Hippocampal formation (tissue), 2 donors: ENCODE results near the gene RPL12.
"Not testable (repeated sequence)": the region's sequence is repeated elsewhere in the genome, so short reads cannot be mapped to it uniquely, and the experiment has no call there.

Experiments
- DNase-seq, 2 donors: peaks; one replicate each; lab custom pipeline; 2025; lab: John Stamatoyannopoulos, UW

The RPL12 gene

DNA sequence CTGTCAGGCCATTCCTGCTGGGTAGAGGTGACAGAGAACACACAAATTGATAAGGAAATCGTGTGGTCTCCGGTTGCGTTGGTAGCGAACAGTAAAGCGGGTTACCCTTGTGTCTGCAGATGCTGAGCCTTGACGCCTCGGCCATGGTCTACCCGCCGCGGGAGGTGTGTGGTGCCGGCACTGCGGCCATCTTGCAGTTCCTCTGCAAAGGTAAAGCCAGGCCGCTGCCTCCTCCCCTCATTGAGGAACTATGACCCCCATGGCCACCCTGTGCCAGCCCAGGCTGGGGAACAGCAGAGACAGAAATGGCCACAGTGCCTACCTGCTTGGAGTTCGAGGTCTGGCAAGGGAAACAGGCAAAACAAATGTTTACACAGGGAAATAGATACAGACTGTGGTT is 16.4 kb upstream of the RPL12 start:
- DNase-seq: no peak

DNA sequence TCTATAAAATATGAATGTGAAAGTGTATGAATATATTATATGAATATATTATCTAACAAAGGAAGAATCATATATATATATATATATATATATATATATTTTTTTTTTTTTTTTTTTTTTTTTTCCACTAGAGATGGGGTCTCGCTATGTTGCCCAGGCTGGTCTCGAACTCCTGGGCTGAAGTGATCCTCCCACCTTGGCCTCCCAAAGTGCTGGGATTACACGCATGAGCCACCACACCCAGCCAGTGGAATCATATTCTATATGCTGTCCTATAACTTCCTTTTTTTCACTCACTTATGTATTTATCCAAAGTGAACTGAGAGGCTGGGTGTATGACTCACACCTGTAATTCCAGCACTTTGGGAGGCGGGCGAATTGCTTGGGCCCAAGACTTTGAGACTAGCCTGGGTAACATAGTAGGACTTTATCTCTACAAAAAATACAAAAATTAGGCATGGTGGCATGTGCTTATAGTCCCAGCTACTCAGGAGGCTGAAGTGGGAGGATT is 15.3 kb upstream of the RPL12 start:
- DNase-seq: not testable (repeated sequence)

GRCh38 chr9:127463911-127464310 is 12.7 kb upstream of the RPL12 start:
- DNase-seq: no peak

- DNase-seq: no peak
These were observed 12.2 kb upstream of the RPL12 start for GRCh38 chr9:127463382-127463781.

DNA sequence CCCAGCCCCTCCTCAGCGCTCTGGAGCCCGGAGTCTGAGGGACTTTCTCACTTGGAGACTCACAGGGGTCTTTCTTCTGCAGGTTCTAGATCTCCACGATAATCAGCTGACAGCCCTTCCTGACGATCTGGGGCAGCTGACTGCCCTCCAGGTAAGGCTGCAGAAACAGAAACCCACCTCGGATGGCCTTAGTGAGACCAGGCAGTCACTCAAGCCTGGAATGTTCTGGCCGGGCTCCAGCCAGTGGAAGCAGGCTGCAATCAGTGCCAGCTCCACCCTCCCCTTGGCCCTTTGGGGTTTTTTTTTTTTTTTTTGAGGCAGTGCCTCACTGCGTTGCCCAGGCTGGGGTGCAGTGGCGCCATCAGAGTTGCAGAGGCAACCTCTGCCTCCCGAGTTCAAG is 7.7 kb upstream of the RPL12 start:
- no peak for DNase-seq

DNA sequence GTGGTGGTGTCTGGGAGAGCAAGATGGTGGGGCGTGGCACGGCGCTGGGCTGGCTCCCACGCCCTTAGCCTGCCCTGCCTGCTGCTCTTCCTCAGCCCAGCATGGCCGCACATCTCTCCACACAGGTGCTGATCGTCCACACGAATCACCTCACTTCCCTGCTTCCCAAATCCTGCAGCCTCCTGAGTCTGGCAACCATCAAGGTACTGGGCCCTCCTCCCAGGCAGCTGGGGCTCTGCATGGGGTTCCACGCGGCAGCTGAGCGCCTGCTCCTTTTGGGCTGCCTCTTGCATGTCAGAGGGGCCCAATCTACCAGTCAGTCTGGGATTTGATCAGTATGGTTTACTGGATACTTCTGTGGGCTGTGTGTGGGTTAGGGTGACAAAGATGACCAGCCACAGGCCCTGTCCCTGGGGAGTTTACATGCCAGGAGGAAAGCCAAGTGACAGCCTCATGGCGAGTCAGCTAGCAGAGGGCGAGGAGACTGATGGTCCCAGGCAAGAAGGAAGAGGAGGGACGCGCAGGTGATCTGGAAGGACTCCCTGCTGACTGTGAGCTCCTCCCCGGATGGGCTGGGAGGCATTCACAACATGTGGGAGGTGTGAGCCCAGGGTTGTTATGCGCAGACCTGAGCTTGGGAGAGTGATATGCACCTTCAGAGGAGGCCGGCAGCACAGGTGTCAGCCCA is 6.1 kb upstream of the RPL12 start:
- DNase-seq: no peak

GRCh38 chr9:127455324-127455992 is 4.3 kb upstream of the RPL12 start:
- no peak for DNase-seq

DNA sequence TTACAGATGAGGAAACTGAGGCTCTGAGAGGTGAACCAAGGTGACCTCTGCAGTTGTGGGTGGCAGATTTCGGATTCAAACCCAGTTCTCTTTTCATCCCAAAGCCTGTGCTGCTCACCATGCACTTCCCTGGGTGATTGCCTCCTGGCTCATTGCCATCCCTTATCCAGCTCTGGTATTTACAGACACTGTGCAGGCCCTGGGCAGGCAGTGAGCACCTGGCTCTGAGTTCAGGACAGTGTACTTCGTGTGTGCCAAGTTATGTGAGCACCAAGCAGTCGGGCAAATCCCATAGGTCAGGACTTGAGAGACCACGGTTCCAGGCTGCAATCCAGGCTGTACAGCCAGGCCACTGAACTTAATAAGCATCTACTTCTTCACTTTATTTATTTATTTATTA is 1.5 kb upstream of the RPL12 start:
- no peak for DNase-seq

- no peak for DNase-seq
These were observed 851 bp upstream of the RPL12 start for GRCh38 chr9:127451858-127452656.

- no peak for DNase-seq
These were observed 327 bp upstream of the RPL12 start for GRCh38 chr9:127451608-127451857.

DNA sequence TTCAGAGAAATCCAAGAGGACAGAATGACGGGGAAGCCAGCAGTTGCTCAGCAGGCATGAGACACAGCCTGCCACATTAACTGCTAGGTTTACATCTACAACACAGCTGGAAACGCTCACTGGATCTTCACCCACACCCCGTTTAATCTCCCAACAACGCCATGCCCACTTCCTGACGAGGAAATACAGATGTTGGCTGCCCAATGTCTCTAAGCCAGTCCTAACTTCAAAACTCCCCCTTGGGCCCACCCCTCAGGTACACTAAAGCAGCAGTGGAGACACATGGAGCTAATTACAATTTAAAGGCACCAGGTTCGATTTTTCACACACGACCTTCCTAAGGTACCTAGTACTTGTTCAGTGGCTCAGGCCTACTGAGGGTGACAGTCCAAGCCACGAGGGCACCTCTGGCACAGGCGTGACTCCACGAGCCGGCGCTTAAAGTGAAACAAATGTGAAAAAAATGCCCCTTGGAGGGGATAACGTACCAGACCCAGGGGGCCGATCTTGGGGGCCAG is 904 bp downstream of the RPL12 start:
- no peak for DNase-seq

DNA sequence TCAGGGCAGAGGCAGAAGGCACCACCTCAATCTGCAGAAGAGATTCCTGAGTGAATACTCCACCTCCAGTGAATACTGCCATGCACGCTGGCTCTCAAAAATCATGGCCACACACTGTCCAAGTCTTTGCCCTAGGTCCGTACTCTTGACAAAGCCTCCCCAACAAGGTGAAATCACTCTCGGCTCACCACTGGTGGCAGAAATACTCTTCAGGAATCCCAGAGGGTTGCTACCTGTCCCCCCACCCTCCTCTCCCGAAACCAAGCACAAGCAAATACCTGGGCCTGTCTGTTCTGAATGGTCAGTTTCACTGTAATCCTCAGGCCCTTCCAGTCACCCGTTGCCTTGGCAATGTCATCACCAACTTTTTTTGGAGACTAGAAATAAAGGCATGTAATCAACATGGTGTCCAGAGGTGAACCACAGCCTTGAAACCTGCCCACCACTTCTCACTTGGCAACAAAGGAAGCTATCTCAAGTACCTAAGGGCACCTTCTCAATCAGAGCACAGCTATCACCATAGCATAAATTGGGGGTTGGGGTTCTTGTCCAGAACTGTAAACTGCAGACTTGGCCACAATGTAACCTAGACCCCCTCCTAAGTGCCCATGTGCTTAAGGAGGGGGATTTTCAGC is 1.8 kb downstream of the RPL12 start:
- DNase-seq: no peak

GRCh38 chr9:127448112-127448805 is 2.9 kb downstream of the RPL12 start:
- DNase-seq: no peak

DNA sequence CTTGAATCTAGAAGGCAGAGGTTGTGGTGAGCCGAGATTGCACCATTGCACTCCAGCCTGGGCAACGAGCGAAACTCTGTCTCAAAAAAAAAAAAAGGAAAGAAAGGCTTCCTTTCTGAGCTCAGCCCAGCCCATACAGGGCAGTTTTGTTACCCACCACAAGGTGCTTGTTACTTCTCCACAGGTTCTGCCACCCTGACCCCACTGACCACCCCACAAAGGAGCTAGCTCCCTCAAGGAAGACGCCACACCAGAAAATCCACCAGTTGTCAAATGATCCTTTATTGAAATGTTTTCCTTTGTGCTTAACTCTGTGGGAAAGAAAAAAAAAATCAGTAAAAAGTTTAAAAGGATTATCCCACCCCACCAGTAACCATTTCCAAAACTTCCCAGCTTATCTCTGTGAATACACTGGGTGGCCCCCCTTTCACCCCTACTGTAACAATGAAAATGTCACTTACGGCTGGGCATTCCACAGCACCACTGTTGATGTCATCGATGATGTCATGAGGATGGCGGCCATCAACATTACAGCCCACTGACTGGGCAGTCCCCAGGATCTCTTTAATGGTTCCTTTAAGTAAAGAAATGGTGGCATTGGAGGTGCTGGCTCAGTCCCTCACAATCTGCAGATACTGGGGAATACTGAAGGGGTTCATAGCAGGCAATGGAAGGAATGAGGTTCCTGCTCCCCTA is 3.6 kb downstream of the RPL12 start:
- no peak for DNase-seq

GRCh38 chr9:127446713-127447415 is 4.3 kb downstream of the RPL12 start:
- no peak for DNase-seq

DNA sequence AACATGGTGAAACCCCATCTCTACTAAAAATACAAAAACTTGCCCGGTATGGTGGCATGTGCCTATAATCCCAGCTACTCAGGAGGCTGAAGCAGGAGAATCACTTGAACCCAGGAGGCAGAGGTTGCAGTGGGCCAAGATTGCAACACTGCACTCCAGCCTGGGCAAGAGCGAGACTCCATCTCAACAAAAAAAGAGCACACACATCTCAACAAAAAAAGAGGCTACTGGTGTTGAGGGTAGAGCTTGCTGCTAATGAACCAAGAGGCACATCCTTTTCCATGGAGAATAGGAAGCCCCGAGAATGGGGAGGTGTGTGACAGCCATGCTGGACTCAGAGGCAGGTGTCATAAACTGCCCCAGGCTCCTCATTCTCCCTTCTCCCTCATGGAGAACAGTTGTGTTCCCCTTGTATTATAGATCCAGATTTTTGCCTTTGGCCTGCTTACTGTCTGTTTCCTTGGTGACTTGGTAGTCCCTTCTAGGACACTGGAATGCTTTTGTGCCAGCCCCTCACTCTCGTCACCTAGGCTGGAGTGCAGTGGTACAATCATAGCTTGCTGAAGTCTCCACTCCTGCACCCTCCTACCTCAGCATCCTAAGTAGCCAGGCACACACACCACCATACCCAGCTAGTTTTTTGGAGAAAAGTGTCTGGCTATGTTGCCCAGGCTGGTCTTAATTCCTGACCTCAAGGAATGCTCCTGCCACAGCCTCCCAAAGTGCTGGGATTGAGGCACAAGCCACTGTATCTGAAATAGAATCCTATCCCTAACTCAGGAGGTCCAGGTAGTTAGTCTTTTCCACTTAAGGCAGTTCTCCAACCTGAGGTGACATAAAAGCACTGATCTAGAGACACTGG is 5.1 kb downstream of the RPL12 start:
- no peak for DNase-seq

DNA sequence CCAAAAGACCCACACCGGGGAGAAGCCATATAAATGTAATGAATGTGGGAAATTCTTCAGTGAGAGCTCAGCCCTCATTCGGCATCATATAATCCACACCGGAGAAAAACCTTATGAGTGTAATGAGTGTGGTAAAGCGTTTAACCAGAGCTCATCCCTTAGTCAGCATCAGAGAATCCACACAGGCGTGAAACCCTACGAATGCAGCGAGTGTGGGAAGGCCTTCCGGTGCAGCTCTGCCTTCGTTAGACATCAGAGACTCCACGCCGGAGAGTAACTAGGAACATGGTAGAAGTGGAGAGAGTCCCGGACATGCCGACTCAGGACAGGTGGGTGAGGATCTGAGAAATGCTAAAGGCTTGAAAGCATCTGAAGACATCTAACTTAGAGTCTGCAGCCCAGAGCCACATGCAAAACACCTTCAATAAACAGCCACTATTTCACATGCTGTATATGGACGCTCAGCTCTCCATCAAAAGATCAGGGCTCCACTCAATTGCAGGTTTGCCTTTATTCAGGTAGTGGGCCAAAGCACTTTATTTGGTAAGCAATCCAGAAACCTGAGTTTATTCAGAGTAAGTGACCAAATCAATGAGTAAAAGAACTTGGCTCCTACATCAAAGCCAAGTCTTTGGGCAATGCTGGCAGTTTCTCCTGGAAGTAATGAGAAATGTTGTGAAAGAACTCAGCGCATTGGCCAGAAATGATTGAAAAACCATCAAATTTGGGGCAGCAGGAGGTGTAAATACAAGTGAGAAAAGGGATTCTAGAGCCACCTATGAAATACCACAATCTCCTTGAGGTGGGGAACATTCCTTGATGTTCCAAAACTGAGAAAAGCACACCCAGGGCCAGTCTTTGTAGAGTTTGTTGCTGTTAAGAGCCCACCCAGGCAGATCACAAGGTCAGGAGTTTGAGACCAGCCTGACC is 6.0 kb downstream of the RPL12 start:
- DNase-seq: no peak

GRCh38 chr9:127444283-127444920 is 6.8 kb downstream of the RPL12 start:
- DNase-seq: no peak
